Right lobe of liver (tissue), 6 donors: ENCODE results near the gene GMPR. TPM values are rescaled to one million over a fixed set of nuclear protein-coding genes. Genes with fewer than 3 reads are reported as not detected.

Experiments
- ATAC-seq, 4 donors: fragments of 200-7000 bp; cut with Tn5 transposase; one replicate each; pipeline ENCODE4 v1.9.1; 2020; ENCODE audit warnings: mild to moderate bottlenecking in 4 of 4, moderate library complexity in 4 of 4
- DNase-seq, 3 donors: peaks; one replicate each; pipeline ENCODE4 v3.0.0-alpha.2; 2020
- H3K27ac ChIP-seq, 3 donors: fragments of 200-600 bp; one replicate each; pipeline ENCODE4 v1.8.0; 2022
- H3K27me3 ChIP-seq, 2 donors: fragments of 200-600 bp; one replicate each; pipeline ENCODE4 v1.8.0; 2022
- H3K36me3 ChIP-seq, 4 donors: fragments of 200-600 bp; sonication (generic) in 1 of 4; one replicate each; pipeline versions ENCODE4 v1.5.1 to v1.8.0; 2017 to 2022; ENCODE audit warnings: control low read depth in 1 of 4
- H3K4me1 ChIP-seq, 4 donors: fragments of 200-600 bp; sonication (generic) in 1 of 4; one replicate each; pipeline versions ENCODE4 v1.5.1 to v1.8.0; 2017 to 2022; ENCODE audit warnings: control low read depth in 1 of 4
- H3K4me3 ChIP-seq, 3 donors: fragments of 200-600 bp; one replicate each; pipeline ENCODE4 v1.8.0; 2022
- H3K9me3 ChIP-seq, 4 donors: fragments of 200-600 bp; sonication (generic) in 1 of 4; one replicate each; pipeline versions ENCODE4 v1.5.1 to v1.8.0; 2017 to 2022; ENCODE audit warnings: control low read depth in 1 of 4
- CTCF ChIP-seq, 4 donors: fragments of 200-600 bp in 3 of 4; fragments of 450-650 bp in 1 of 4; IDR thresholded peaks; one replicate each; pipeline versions ENCODE4 v1.5.1 to v1.8.0; 2016 to 2022; ENCODE audit warnings: antibody characterized with exemption in 4 of 4, mild to moderate bottlenecking in 2 of 4
- POLR2A ChIP-seq: fragments of 450-650 bp; IDR thresholded peaks from one replicate; pipeline ENCODE4 v1.6.1; 2017; ENCODE audit warnings: antibody characterized with exemption, mild to moderate bottlenecking
- WGBS: methylation state at CpG from one replicate; pipeline ENCODE4 v1.1.6; 2018; ENCODE audit warnings: low coverage, low lambda C conversion rate; ENCODE audit not compliant: insufficient coverage; ENCODE audit errors: missing lambda C conversion rate; 5-methylcytosine and 5-hydroxymethylcytosine counted together
- intact Hi-C, 2 donors: fragments of 100-400 bp; cut with DNase I; formaldehyde crosslinking; loops; one replicate each; pipeline versions ENCODE4 v1.11.2 to v1.14.1; 2022
- long read RNA-seq: library from polyadenylated mRNA; unstranded; transcript quantifications from one replicate; pipeline ENCODE4 v2.0.0, GENCODE V29; 2019
- total RNA-seq, 6 experiments: library from RNA; depleted of rRNA in 2 of 6; stranded (reverse); fragments of >200 nt in 2 of 6; fragmentation: NEBNext Ultra II Directional in 3 of 6; extraction: Animal tissue kit (Norgen Biotek cat#: 25700) in 3 of 6; gene quantifications; one replicate each; pipeline versions ENCODE4 v1.1.0 to v1.2.4, GENCODE V29; 2016 to 2023
- donor health status: DM: no; HTN: yes; CAD: no.
- donor health status: DM: no; HTN: no; CAD: no.
- donor health status: DM: no; HTN: no; CAD: no.
- donor health status: DM: no; HTN: yes; CAD: no.
- donor health status: DM: no; HTN: yes; CAD: no.

The GMPR gene
- total RNA-seq: 1 to 10 TPM; 3.7 to 6.5 (median 4.9) TPM
- long read RNA-seq: 0 reads

- DNase-seq (peak; percentile 90 to 91 (median 90)), ATAC-seq (peak; percentile 80 to 91 (median 88))
- TF ChIP-seq CTCF (IDR thresholded peaks at IDR 0.05) (no peak), POLR2A (peak; percentile 26)
- Histone ChIP-seq H3K27ac (peak within 1 kb of the TSS; percentile 55 to 68 (median 63)), H3K4me3 (peak within 1 kb of the TSS; percentile 59 to 67 (median 61)), H3K9me3 (no peaks in the 10 kb centered on the region), H3K4me1 (peaks cover 0 to 26% (median 3%) of the 10 kb centered on the region in 4 donors), H3K36me3 (no peaks in the 10 kb centered on the region), H3K27me3 (no peaks in the 10 kb centered on the region)
- WGBS: 13% methylated on average over 21 of the region's 84 CpGs
- intact Hi-C loops: no loop called here
These were observed at the start of gene GMPR for GRCh38 chr6:16238057-16238962. Gene GMPR (plus strand): TSS chr6:16238587. CDS start chr6:16238694, 107 bp downstream.

- 69% methylated on average over 1 of the region's 1 CpG for WGBS
- Histone ChIP-seq H3K4me3 (no peak overlapping the region), H3K27me3 (peaks cover 0 to 5% of the 10 kb centered on the region in 2 donors), H3K36me3 (no peaks in the 10 kb centered on the region), H3K4me1 (no peaks in the 10 kb centered on the region), H3K27ac (no peak overlapping the region), H3K9me3 (no peaks in the 10 kb centered on the region)
- DNase-seq (no peak), ATAC-seq (no peak)
- intact Hi-C loops: loop anchor here in 1 of 2 donors (10.0 kb wide), 1 partner anchor 495 kb away; no protein-coding TSS in a partner anchor
- no peak for TF ChIP-seq CTCF (IDR thresholded peaks at IDR 0.05)
- TF ChIP-seq POLR2A: no peak
These were observed 48.2 kb upstream of the GMPR start for GRCh38 chr6:16190214-16190613.

GRCh38 chr6:16196260-16196983 lies 42.0 kb upstream of the GMPR start:
- Histone ChIP-seq H3K4me1 (no peaks in the 10 kb centered on the region), H3K36me3 (no peaks in the 10 kb centered on the region), H3K27ac (no peak overlapping the region), H3K27me3 (peaks cover 0 to 5% of the 10 kb centered on the region in 2 donors), H3K9me3 (no peaks in the 10 kb centered on the region), H3K4me3 (no peak overlapping the region)
- 85% methylated on average over 5 of the region's 14 CpGs for WGBS
- intact Hi-C loops: loop anchor here in 1 of 2 donors (10.0 kb wide), 1 partner anchor 502 kb away; no protein-coding TSS in a partner anchor
- ATAC-seq (no peak), DNase-seq (no peak)
- TF ChIP-seq CTCF (IDR thresholded peaks at IDR 0.05) (no peak), POLR2A (no peak)

- H3K27ac ChIP-seq: no peak overlapping the region
- DNase-seq (no peak), ATAC-seq (no peak)
- 75% methylated on average over 9 of the region's 19 CpGs for WGBS
- H3K9me3 ChIP-seq: no peaks in the 10 kb centered on the region
- no peaks in the 10 kb centered on the region for H3K36me3 ChIP-seq
- no peak overlapping the region for H3K4me3 ChIP-seq
- TF ChIP-seq POLR2A (no peak), CTCF (IDR thresholded peaks at IDR 0.05) (no peak)
- intact Hi-C loops: loop anchor here in 1 of 2 donors (10.0 kb wide), 1 partner anchor 502 kb away; no protein-coding TSS in a partner anchor
- peaks cover 0 to 5% of the 10 kb centered on the region in 2 donors for H3K27me3 ChIP-seq
- H3K4me1 ChIP-seq: no peaks in the 10 kb centered on the region
These were observed 41.3 kb upstream of the GMPR start for GRCh38 chr6:16196984-16197546.
